Sigmoid colon (tissue), 4 donors: ENCODE measurements around the gene NR2F6.

ENCODE experiments used
- EP300 ChIP-seq, 4 donors: sonication (generic); formaldehyde crosslinking; IDR thresholded peaks; one replicate each; pipeline ENCODE4 v1.6.1; 2017; ENCODE audit warnings: antibody characterized with exemption in 4 of 4
- POLR2A ChIP-seq, 2 donors: fragments of 450-650 bp; IDR thresholded peaks; one replicate each; pipeline ENCODE4 v1.6.1; 2016; ENCODE audit warnings: antibody characterized with exemption in 2 of 2, mild to moderate bottlenecking in 2 of 2, moderate library complexity in 2 of 2
- TF ChIP-seq, protein P1 (sequence below), 4 experiments: fragments of 450-650 bp in 3 of 4; fragments of 200-600 bp in 1 of 4; IDR thresholded peaks; one replicate each; pipeline ENCODE4 v1.5.1; 2016 to 2019; ENCODE audit warnings: antibody characterized with exemption in 4 of 4, mild to moderate bottlenecking in 3 of 4, moderate library complexity in 2 of 4

DNA sequence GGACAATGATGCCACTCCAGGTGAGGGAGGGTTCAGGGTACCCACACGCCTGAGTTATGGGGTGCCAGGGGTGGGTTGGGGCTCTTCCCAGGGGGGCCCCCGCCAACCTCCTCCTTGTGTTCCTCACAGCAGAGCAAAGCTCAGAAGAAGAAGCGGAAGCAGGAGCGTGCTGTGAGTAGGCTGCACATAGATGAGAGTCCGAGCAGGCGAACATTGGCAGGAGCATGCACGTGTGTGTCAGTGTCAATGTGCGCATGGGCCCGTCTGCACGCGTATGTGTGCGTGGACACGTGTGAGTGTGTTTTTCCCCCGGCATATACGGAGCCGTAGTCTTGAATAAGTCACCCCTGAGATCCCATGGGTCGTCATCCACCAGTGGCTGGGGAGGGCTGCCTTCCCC is 43.0 kb downstream of the NR2F6 start:
- TF ChIP-seq POLR2A (IDR thresholded peaks at IDR 0.05) (no peak), EP300 (IDR thresholded peaks at IDR 0.05) (no peak)
- TF ChIP-seq, protein P1, sequence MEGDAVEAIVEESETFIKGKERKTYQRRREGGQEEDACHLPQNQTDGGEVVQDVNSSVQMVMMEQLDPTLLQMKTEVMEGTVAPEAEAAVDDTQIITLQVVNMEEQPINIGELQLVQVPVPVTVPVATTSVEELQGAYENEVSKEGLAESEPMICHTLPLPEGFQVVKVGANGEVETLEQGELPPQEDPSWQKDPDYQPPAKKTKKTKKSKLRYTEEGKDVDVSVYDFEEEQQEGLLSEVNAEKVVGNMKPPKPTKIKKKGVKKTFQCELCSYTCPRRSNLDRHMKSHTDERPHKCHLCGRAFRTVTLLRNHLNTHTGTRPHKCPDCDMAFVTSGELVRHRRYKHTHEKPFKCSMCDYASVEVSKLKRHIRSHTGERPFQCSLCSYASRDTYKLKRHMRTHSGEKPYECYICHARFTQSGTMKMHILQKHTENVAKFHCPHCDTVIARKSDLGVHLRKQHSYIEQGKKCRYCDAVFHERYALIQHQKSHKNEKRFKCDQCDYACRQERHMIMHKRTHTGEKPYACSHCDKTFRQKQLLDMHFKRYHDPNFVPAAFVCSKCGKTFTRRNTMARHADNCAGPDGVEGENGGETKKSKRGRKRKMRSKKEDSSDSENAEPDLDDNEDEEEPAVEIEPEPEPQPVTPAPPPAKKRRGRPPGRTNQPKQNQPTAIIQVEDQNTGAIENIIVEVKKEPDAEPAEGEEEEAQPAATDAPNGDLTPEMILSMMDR (IDR thresholded peaks at IDR 0.05), result no peak
